WTC11 (cell line): ENCODE results near the gene SYNPO. TPM values are rescaled to one million over a fixed set of nuclear protein-coding genes. Genes with fewer than 3 reads are reported as not detected.
A peak's percentile ranks its signal among the peaks of the same experiment; 100 is the strongest.

ENCODE experiments used
- ATAC-seq: fragments of 200-7000 bp; cut with Tn5 transposase; 2 replicates; pipeline ENCODE4 v1.10.0; 2021; ENCODE audit warnings: mild to moderate bottlenecking, moderate library complexity
- CTCF ChIA-PET: fragments of 300-600 bp; sonication (Branson Sonifier 250); formaldehyde crosslinking; loops from one replicate; lab custom pipeline; 2021; ENCODE audit warnings: antibody characterized with exemption; lab: Charles Lee
- POLR2A ChIA-PET: fragments of 350-600 bp; sonication (Branson Sonifier 250); formaldehyde crosslinking; loops from one replicate; lab custom pipeline; 2021; ENCODE audit warnings: antibody characterized with exemption; lab: Charles Lee
- DNase-seq: peaks from one replicate; pipeline ENCODE4 v3.0.0; 2021; ENCODE audit warnings: low spot score
- H3K27ac Mint-ChIP-seq: 2 replicates; pipeline ENCODE4 v1.8.0; 2021; ENCODE audit warnings: mixed read lengths
- H3K27me3 Mint-ChIP-seq: 2 replicates; pipeline ENCODE4 v1.8.0; 2021; ENCODE audit warnings: low read depth, mild to moderate bottlenecking, moderate library complexity, mixed read lengths
- H3K36me3 Mint-ChIP-seq: 2 replicates; pipeline ENCODE4 v1.8.0; 2021; ENCODE audit warnings: mixed read lengths
- H3K4me1 Mint-ChIP-seq: 2 replicates; pipeline ENCODE4 v1.8.0; 2022; ENCODE audit warnings: mixed read lengths
- H3K4me3 Mint-ChIP-seq: 2 replicates; pipeline ENCODE4 v1.8.0; 2021; ENCODE audit warnings: mild to moderate bottlenecking, moderate library complexity, mixed read lengths
- H3K9me3 Mint-ChIP-seq: 2 replicates; pipeline ENCODE4 v1.8.0; 2021; ENCODE audit warnings: mixed read lengths
- AR ChIP-seq: fragments of 250-450 bp; sonication (Bioruptor Pico); IDR thresholded peaks from 2 replicates; pipeline ENCODE4 v1.9.0; 2021; ENCODE audit warnings: mild to moderate bottlenecking
- ATF3 ChIP-seq: sonication (generic); formaldehyde crosslinking; conservative IDR thresholded peaks from 2 replicates; pipeline ENCODE4 v1.8.1; 2022; ENCODE audit warnings: mild to moderate bottlenecking, missing genetic modification reagents
- FOXP1 ChIP-seq: sonication (generic); formaldehyde crosslinking; IDR thresholded peaks from 2 replicates; pipeline ENCODE4 v1.8.0; 2022; ENCODE audit warnings: missing genetic modification reagents, mild to moderate bottlenecking, moderate library complexity, borderline replicate concordance
- GABPB1 ChIP-seq: sonication (generic); formaldehyde crosslinking; IDR thresholded peaks from 2 replicates; pipeline ENCODE4 v1.8.1; 2023; ENCODE audit warnings: mild to moderate bottlenecking, missing genetic modification reagents
- NFE2L1 ChIP-seq: sonication (generic); formaldehyde crosslinking; IDR thresholded peaks from 2 replicates; pipeline ENCODE4 v1.8.1; 2023; ENCODE audit warnings: missing genetic modification reagents
- NFYB ChIP-seq: sonication (generic); formaldehyde crosslinking; conservative IDR thresholded peaks from 2 replicates; pipeline ENCODE4 v1.8.0; 2022; ENCODE audit warnings: low read depth, missing genetic modification reagents
- NR3C1 ChIP-seq: sonication (generic); formaldehyde crosslinking; conservative IDR thresholded peaks from 2 replicates; pipeline ENCODE4 v1.8.1; 2023; ENCODE audit warnings: low read depth, mild to moderate bottlenecking, missing genetic modification reagents
- OVOL2 ChIP-seq: fragments of 250-450 bp; sonication (Bioruptor Pico); IDR thresholded peaks from 2 replicates; pipeline ENCODE4 v1.9.0; 2021; ENCODE audit warnings: mild to moderate bottlenecking, borderline replicate concordance
- PRDM15 ChIP-seq: sonication (generic); formaldehyde crosslinking; IDR thresholded peaks from 2 replicates; pipeline ENCODE4 v1.8.0; 2022; ENCODE audit warnings: missing genetic modification reagents
- ZNF138 ChIP-seq: sonication (generic); formaldehyde crosslinking; conservative IDR thresholded peaks from 2 replicates; pipeline ENCODE4 v1.8.1; 2022; ENCODE audit warnings: mild to moderate bottlenecking, moderate library complexity, missing genetic modification reagents
- ZNF219 ChIP-seq: sonication (generic); formaldehyde crosslinking; IDR thresholded peaks from 2 replicates; pipeline ENCODE4 v1.8.0; 2023; ENCODE audit warnings: missing genetic modification reagents, mild to moderate bottlenecking, borderline replicate concordance
- ZNF232 ChIP-seq: sonication (generic); formaldehyde crosslinking; IDR thresholded peaks from 2 replicates; pipeline ENCODE4 v1.8.0; 2022; ENCODE audit warnings: mild to moderate bottlenecking, missing genetic modification reagents
- ZNF263 ChIP-seq: sonication (generic); formaldehyde crosslinking; IDR thresholded peaks from 2 replicates; pipeline ENCODE4 v1.8.1; 2022; ENCODE audit warnings: low read depth, mild to moderate bottlenecking, moderate library complexity, missing genetic modification reagents
- ZNF317 ChIP-seq: sonication (generic); formaldehyde crosslinking; IDR thresholded peaks from 2 replicates; pipeline ENCODE4 v1.8.1; 2023; ENCODE audit warnings: low read depth, mild to moderate bottlenecking, moderate library complexity, missing genetic modification reagents, borderline replicate concordance
- ZSCAN18 ChIP-seq: fragments of 250-450 bp; sonication (Bioruptor Pico); IDR thresholded peaks from 2 replicates; pipeline ENCODE4 v2.1.2; 2022; ENCODE audit warnings: mild to moderate bottlenecking, moderate library complexity
- total RNA-seq: library from RNA; stranded (reverse); gene quantifications from 3 replicates; pipeline ENCODE4 v1.2.3, GENCODE V29; 2021
- TF ChIP-seq, protein P1 (sequence below): sonication (generic); formaldehyde crosslinking; IDR thresholded peaks from 2 replicates; pipeline ENCODE4 v1.8.0; 2022; ENCODE audit warnings: mild to moderate bottlenecking, missing genetic modification reagents
- TF ChIP-seq, protein P2 (sequence below): sonication (generic); formaldehyde crosslinking; IDR thresholded peaks from 2 replicates; pipeline ENCODE4 v1.8.0; 2022; ENCODE audit warnings: mild to moderate bottlenecking, missing genetic modification reagents
- TF ChIP-seq, protein P3 (sequence below): sonication (generic); formaldehyde crosslinking; IDR thresholded peaks from 2 replicates; pipeline ENCODE4 v1.8.1; 2023; ENCODE audit warnings: mild to moderate bottlenecking, missing genetic modification reagents, borderline replicate concordance

Gene SYNPO
- total RNA-seq, 1 experiment from 2014 or later: 2.1 TPM

- ChIA-PET CTCF (no interaction called here), POLR2A (no interaction called here)
- Mint-ChIP-seq H3K4me3 (no peak overlapping the region), H3K27me3 (no peaks in the 10 kb centered on the region; the same call in 1 of the 2 replicates), H3K4me1 (peaks cover 14% of the 10 kb centered on the region), H3K27ac (no peak overlapping the region), H3K36me3 (no peaks in the 10 kb centered on the region), H3K9me3 (no peaks in the 10 kb centered on the region)
- ATAC-seq: no peak
- TF ChIP-seq GABPB1 (CRISPR knock-in tag) (no peak), ZNF317 (no peak), ZNF232 (CRISPR knock-in tag) (no peak), PRDM15 (no peak), AR (CRISPR knock-in tag) (no peak), ZNF219 (no peak), OVOL2 (no peak), ZNF263 (CRISPR knock-in tag) (no peak), ATF3 (CRISPR knock-in tag) (no peak), NFE2L1 (CRISPR knock-in tag) (no peak)
- TF ChIP-seq, protein P1, sequence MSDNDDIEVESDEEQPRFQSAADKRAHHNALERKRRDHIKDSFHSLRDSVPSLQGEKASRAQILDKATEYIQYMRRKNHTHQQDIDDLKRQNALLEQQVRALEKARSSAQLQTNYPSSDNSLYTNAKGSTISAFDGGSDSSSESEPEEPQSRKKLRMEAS: no peak
- TF ChIP-seq, protein P2, sequence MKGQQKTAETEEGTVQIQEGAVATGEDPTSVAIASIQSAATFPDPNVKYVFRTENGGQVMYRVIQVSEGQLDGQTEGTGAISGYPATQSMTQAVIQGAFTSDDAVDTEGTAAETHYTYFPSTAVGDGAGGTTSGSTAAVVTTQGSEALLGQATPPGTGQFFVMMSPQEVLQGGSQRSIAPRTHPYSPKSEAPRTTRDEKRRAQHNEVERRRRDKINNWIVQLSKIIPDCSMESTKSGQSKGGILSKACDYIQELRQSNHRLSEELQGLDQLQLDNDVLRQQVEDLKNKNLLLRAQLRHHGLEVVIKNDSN (CRISPR knock-in tag): no peak
- TF ChIP-seq, protein P3, sequence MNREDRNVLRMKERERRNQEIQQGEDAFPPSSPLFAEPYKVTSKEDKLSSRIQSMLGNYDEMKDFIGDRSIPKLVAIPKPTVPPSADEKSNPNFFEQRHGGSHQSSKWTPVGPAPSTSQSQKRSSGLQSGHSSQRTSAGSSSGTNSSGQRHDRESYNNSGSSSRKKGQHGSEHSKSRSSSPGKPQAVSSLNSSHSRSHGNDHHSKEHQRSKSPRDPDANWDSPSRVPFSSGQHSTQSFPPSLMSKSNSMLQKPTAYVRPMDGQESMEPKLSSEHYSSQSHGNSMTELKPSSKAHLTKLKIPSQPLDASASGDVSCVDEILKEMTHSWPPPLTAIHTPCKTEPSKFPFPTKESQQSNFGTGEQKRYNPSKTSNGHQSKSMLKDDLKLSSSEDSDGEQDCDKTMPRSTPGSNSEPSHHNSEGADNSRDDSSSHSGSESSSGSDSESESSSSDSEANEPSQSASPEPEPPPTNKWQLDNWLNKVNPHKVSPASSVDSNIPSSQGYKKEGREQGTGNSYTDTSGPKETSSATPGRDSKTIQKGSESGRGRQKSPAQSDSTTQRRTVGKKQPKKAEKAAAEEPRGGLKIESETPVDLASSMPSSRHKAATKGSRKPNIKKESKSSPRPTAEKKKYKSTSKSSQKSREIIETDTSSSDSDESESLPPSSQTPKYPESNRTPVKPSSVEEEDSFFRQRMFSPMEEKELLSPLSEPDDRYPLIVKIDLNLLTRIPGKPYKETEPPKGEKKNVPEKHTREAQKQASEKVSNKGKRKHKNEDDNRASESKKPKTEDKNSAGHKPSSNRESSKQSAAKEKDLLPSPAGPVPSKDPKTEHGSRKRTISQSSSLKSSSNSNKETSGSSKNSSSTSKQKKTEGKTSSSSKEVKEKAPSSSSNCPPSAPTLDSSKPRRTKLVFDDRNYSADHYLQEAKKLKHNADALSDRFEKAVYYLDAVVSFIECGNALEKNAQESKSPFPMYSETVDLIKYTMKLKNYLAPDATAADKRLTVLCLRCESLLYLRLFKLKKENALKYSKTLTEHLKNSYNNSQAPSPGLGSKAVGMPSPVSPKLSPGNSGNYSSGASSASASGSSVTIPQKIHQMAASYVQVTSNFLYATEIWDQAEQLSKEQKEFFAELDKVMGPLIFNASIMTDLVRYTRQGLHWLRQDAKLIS (CRISPR knock-in tag): no peak
- no peak for DNase-seq
These were observed 43.6 kb upstream of the SYNPO start for GRCh38 chr5:150596826-150597225.

DNA sequence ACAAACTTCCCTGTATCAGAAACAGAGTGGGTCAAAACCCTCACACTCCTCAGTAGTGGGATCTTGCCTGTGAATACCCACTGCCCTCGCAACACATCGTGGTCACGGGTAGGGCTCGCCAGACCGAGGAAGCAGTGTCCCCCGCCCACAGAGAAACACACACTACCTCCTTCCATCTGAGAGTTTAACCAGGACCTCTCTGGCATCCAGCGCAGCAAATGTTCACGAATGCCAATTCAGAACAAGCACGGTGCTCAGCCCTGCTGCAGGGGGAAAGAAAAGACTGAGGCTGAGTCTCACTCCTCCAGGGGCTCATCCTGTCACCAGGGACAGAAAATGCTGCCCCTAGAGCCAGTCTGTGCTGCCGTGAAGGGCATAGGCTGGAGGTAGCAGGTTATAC, 42.5 kb upstream of the SYNPO start:
- CTCF ChIA-PET: interaction anchor here (0.7 kb wide), 1 partner anchor 24 kb away, joined by 3 read pairs; no protein-coding TSS in a partner anchor
- DNase-seq: no peak
- no peak for ATAC-seq
- Mint-ChIP-seq H3K4me1 (peaks cover 14% of the 10 kb centered on the region), H3K36me3 (no peaks in the 10 kb centered on the region), H3K4me3 (no peak overlapping the region), H3K9me3 (no peaks in the 10 kb centered on the region), H3K27me3 (no peaks in the 10 kb centered on the region), H3K27ac (peak overlapping the region; percentile 76)
- POLR2A ChIA-PET: no interaction called here
- no peak for TF ChIP-seq NFYB (CRISPR knock-in tag)
- no peak for TF ChIP-seq NR3C1
- TF ChIP-seq ZNF138 (CRISPR knock-in tag): no peak
- no peak for TF ChIP-seq ZSCAN18 (CRISPR knock-in tag)
- TF ChIP-seq FOXP1 (CRISPR knock-in tag): no peak
- no peak for TF ChIP-seq NFE2L1 (CRISPR knock-in tag)
- TF ChIP-seq PRDM15: no peak
